GM21723 (cell line): Measurements from ENCODE around the gene PIP5K1B.

Experiments used
- ATAC-seq: cut with Tn5 transposase; IDR thresholded peaks from one replicate; pipeline ENCODE4 v1.9.1; 2021; ENCODE audit warnings: mild to moderate bottlenecking, moderate library complexity; ENCODE audit not compliant: unreplicated experiment

Gene PIP5K1B

DNA sequence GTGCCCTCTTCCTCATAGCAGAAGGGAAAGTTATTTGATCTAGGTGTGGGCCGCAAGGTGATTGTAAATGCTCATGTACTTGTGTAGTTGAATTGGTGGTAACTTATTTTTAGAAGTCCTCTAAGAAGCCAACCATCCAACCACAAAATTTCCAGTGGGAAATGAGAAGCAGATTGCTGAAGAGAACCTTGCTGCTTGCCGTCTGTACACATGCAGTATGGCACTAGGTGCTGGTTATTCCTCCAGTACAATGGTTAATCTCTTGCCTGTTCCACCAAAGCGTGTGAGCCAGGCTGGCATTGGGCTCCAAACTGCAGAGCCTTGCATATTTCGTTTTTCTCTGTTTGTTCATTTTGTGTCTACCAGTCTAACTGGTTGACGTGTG, 28.0 kb downstream of the PIP5K1B start:
- ATAC-seq: no peak

DNA sequence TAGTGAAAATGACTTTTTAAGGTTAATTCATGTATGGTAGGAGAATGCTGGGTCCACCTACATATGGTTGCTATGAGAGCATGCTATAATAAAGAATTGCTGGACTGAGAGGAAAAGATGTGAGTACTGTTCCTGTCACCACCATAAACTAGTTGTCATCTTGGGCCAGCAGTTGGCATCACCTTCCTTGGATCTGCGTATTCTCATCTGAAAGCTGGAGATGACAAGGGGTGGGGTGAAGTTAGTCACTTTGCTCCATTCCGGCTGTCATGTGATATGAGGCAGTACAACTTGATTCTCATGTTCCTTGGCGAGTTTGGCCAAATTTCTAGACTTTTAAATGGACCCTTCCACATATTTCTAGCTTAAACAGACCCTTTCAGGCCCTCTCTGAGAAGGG, 33.3 kb downstream of the PIP5K1B start:
- no peak for ATAC-seq

DNA sequence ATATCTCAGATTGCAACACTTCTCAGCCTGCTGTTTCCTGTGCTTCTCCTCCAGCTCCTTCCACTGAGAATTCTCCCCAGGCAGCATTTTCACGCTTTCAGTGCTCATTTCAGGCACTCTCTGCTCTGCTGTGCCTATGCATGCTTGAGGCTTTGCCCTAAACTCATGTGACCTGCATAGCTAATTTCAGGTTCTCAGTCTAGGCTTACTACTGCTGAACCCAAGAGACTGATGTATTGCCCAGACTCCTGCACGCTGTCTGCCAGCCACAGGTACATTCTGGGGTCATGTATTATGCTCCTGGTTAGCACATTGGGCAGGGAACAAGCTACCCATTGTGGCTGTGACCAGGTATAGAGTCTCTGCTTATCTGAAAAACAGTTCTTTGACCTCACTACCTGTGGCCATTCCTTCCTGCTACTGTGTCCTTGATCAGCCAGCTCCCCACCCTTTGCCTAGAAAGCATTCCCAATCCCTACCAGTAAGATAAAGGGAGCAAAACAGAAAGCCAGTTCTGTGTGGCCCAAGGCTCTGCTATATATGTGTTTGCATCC, 34.7 kb downstream of the PIP5K1B start:
- no peak for ATAC-seq

DNA sequence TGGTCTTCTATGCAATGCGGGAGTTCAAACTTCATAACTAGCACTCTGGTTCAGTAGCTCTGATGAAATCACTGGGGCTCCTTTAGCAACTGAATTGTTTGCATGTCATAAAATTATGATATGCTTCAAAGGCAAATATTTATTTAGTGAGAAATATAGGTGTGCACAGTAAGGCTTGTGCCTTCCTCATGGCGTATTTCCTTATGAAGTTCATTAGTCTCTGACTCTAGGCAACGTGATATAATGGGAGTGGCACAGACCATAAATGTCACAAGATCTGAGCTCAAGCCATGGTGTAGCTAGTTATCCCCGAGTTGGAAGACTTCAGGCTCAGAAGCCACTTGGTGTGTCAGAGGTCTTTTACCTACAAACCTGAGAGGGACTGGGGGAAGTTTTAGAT, 35.5 kb downstream of the PIP5K1B start:
- no peak for ATAC-seq

DNA sequence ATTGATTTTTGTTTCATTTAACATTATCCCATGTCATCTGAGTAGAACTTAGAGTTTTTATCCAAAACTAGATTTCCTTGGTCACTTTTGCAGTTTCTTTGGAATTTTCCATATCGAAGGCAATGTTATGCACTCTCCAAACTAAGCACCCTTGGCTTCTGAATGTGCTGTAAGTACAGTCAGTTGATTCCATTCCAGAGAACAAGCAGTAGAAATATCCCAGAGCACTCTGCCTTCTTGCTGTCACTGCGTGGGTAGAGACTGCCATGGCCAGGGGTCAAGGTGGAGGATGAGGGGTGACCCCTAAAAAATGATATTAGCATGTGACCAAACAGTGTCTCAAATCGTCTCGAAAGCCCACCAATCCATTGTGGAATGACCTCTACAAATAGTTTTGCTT, 36.2 kb downstream of the PIP5K1B start:
- ATAC-seq: no peak

GRCh38 chr9:68741704-68742332, 36.8 kb downstream of the PIP5K1B start:
- ATAC-seq: no peak

- no peak for ATAC-seq
Measured at GRCh38 chr9:68742333-68742730, 37.3 kb downstream of the PIP5K1B start.

DNA sequence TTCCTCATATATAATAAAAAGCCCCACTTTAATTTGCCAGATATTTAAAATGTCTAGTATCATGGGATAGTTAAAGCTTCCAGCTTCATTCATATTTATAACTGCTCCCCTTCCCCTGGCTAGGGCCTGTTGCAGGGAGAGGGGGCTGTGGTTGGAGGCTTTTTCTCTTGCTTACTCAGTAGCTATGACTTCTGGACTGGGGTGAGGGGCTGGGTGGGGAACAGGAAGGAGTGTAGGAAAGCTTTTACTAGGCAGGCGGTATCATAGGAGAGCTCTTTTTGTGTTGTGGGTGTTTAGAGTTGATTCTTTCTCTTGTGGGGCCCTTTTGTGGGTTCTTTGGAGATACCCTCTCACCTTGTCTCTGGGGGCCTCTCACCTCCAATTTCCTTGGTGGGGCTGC, 39.4 kb downstream of the PIP5K1B start:
- no peak for ATAC-seq

- no peak for ATAC-seq
Measured at GRCh38 chr9:68746525-68746924, 41.5 kb downstream of the PIP5K1B start.

- no peak for ATAC-seq
Measured at GRCh38 chr9:68747043-68747533, 42.0 kb downstream of the PIP5K1B start.

GRCh38 chr9:68749135-68749534, 44.1 kb downstream of the PIP5K1B start:
- no peak for ATAC-seq

- ATAC-seq: no peak
Measured at GRCh38 chr9:68749579-68750159, 44.6 kb downstream of the PIP5K1B start.

GRCh38 chr9:68750255-68750654, 45.2 kb downstream of the PIP5K1B start:
- no peak for ATAC-seq

GRCh38 chr9:68750786-68751185, 45.7 kb downstream of the PIP5K1B start:
- ATAC-seq: no peak

DNA sequence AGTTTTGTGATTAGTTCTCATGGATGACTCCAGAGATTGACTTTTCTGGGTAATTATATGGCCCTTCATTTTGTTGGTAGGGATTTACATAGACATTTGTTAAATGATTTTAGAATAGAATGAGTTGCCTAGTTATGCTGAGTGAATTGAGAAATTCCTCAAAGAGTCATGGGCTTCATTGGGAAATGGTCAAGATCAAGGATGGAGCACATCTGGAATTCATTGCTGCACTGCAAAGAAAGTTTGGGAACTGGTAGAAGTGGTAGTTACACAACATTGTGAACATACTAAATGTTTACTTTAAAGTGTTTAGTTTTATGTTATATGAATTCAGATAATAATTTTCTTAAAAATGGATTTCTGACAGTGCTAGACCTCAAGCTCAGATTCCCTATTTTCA, 46.5 kb downstream of the PIP5K1B start:
- ATAC-seq: no peak

DNA sequence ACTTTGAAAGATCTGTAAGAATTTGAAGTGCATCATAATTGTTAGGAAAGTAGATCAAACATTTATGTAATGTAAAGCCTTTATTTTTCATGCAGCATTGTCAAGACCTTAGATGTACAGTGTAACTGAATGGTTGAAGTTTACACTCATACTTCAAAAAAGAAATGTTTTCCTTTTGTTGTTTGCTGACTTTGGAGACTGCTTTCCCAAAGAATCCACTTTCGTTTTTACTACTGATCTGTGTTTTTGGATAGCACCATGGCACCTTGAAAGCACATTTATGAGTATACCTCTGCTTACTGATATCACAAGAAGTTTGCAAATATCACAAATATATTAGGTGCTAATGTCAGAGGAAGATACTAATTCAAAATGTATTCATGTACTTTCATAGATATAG, 50.0 kb downstream of the PIP5K1B start:
- no peak for ATAC-seq

DNA sequence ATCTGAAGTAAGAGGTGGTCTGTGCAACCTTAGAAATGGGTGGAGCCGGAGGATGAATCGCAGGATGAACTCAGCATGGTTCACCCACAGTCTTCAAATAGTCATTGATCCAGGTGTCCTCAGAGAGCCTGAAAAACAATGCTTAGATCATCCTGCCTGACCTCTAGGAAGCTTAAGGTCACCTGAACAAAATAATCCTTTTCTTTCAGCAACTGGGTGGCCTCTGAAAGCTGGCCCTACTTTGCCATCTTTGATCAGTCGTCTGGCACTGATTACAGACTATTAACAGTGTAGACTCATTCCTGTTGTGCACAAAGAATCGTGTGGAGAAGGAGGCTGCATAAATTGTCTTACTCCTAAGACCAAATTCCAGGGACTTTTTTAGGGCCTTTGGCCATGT, 50.7 kb downstream of the PIP5K1B start:
- no peak for ATAC-seq

DNA sequence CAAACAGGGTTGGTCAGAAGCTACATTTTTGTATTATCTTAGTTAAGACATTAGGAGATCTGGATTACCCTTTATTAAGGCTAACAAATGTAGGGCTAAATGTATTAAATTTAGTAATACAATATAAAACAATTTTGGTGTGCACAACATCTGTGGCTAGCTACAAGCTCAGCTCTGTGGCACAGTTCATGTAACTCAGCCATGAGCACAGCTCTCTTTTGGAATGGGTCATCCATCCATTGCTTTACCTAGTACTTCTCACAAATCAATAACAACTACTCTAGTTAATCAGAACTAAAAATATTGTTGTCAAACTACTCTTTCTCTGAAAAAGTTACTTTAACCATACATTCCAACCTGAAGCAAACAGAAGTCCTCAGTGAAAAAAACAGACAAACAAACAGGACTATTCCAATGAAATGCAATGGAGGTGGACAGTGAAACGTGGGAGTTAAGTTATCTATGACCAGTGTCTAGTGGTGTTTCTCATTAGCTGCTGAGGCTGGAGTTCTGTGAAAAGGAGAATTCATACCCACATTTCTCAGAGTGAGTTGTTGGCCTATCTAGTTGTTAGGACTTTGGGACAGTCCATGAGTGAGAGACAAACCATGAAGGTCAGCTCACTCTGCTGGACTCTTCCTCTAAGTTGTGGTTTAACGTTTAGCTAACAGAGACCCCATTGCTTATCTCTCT, 55.1 kb downstream of the PIP5K1B start:
- no peak for ATAC-seq

DNA sequence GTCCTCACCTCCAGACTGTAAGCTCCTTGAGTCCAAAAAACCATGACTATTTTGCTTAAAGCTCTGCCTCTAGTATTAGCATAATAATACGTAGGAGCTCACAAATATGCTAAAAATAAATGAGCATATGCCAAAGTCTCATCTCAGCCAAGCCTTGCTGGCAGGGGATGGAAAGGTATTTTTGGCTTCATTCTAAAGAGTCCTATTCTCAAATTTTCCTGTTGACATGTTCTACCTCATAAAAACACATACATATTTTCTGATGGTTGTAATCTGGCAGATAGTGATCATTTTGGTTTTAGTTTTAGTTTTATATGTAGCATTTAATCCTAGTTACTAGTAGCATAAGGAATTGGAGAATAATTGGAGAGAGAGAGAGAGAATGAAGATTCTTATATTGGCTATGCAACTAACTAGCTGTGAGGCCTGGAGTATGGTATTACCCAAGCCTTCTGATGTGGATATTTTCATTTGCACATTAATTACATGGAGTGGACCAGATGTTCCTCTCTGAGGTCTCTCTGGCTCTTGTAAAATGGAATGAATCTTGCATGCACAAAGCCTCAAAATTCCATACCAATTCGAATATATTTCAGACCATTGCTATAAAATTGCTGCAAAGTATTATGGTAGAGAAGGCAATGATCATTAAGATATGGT, 55.8 kb downstream of the PIP5K1B start:
- ATAC-seq: no peak

GRCh38 chr9:68762570-68762969, 57.5 kb downstream of the PIP5K1B start:
- ATAC-seq: no peak

GRCh38 chr9:68763104-68763503, 58.1 kb downstream of the PIP5K1B start:
- no peak for ATAC-seq

DNA sequence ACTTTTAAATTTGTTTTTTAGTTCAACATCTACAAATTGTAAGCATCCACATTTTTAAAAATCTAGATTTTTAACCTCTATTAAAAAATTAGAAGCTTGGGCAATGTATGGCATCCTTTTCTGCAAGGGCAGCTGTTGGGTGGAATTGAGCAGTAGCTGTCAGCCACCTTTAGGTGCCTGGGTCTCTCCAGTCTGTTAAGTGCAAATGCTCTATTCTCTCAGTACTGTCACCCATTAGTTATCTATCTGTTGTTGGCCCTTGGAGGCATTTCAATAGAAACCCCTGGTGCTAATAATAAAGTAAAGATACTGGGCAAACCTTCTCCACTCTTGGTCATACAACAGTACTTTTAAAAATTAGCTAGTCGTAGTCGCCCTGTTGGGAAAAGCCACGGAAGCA, 63.6 kb downstream of the PIP5K1B start:
- ATAC-seq: no peak
